Fibroblast of lung (primary cell): ENCODE results near the gene USP24. TPM values are rescaled to one million over a fixed set of nuclear protein-coding genes. Genes with fewer than 3 reads are reported as not detected.

Experiments used
- DNase-seq, 2 donors: peaks; one replicate each; pipeline versions ENCODE4 v3.0.0 to v3.0.0-alpha.2; 2010; ENCODE audit warnings: low read depth in 2 of 2
- H2AFZ ChIP-seq: 2 replicates; pipeline ENCODE4 v1.5.1; 2012; ENCODE audit warnings: low read length, control low read depth, inconsistent platforms
- H3K27ac ChIP-seq: 2 replicates; pipeline ENCODE4 v1.5.1; 2011; ENCODE audit warnings: low read length, control low read depth; ENCODE audit not compliant: insufficient read depth
- H3K27me3 ChIP-seq: 2 replicates; pipeline ENCODE4 v1.5.1; 2011; ENCODE audit warnings: mild to moderate bottlenecking, low read length; ENCODE audit not compliant: control insufficient read depth, insufficient read depth
- H3K36me3 ChIP-seq: 2 replicates; pipeline ENCODE4 v1.5.1; 2011; ENCODE audit warnings: low read length; ENCODE audit not compliant: control insufficient read depth, insufficient read depth
- H3K4me1 ChIP-seq: 2 replicates; pipeline ENCODE4 v1.5.1; 2011; ENCODE audit warnings: low read length; ENCODE audit not compliant: control insufficient read depth, insufficient read depth; ENCODE audit errors: extremely low read depth
- H3K4me2 ChIP-seq: 2 replicates; pipeline ENCODE4 v1.5.1; 2011; ENCODE audit warnings: low read length, control low read depth; ENCODE audit not compliant: insufficient read depth; ENCODE audit errors: extremely low read depth
- H3K4me3 ChIP-seq, 4 experiments: fragments of 200-600 bp in 1 of 4; sonication (generic) in 1 of 4; replicated peaks in 1 of 4; 2 replicates each; pipeline ENCODE4 v1.5.1; 2011 to 2016; ENCODE audit warnings: low read length in 4 of 4, low read depth in 3 of 4, mild to moderate bottlenecking in 3 of 4, control low read depth in 2 of 4, inconsistent platforms in 1 of 4, mixed read lengths in 1 of 4; ENCODE audit not compliant: insufficient read depth in 1 of 4; ENCODE audit errors: control extremely low read depth in 1 of 4
- H3K79me2 ChIP-seq: 2 replicates; pipeline ENCODE4 v1.5.1; 2012; ENCODE audit warnings: mild to moderate bottlenecking, low read length, inconsistent platforms; ENCODE audit not compliant: control insufficient read depth, insufficient read depth
- H3K9ac ChIP-seq: 2 replicates; pipeline ENCODE4 v1.5.1; 2011; ENCODE audit warnings: mild to moderate bottlenecking, low read length, control low read depth; ENCODE audit not compliant: insufficient read depth
- H3K9me3 ChIP-seq: 2 replicates; pipeline ENCODE4 v1.5.1; 2012; ENCODE audit warnings: low read depth, low read length; ENCODE audit not compliant: control insufficient read depth, insufficient read depth
- H4K20me1 ChIP-seq: 2 replicates; pipeline ENCODE4 v1.5.1; 2011; ENCODE audit warnings: low read length; ENCODE audit not compliant: control insufficient read depth, insufficient read depth; ENCODE audit errors: extremely low read depth
- CTCF ChIP-seq, 2 donors: IDR thresholded peaks in 1 of 2; conservative IDR thresholded peaks in 1 of 2; 1 replicate in 1 of 2; 2 replicates in 1 of 2; pipeline ENCODE4 v1.5.1; 2011 to 2012; ENCODE audit warnings: low read length in 2 of 2, control low read depth in 1 of 2, inconsistent platforms in 1 of 2, low read depth in 1 of 2, mild to moderate bottlenecking in 1 of 2
- EZH2 ChIP-seq: IDR thresholded peaks from 2 replicates; pipeline ENCODE4 v1.5.1; 2012; ENCODE audit warnings: low read length, control low read depth, mild to moderate bottlenecking; ENCODE audit errors: missing control alignments
- polyA plus RNA-seq, 2 donors: library from polyadenylated mRNA; depleted of rRNA in 1 of 2; stranded (reverse) in 1 of 2; unstranded in 1 of 2; fragments of >200 nt; gene quantifications; 2 replicates each; pipeline ENCODE4 v1.2.1, GENCODE V29; 2011 to 2012; ENCODE audit warnings: missing spikeins in 1 of 2
- total RNA-seq: library from RNA; depleted of rRNA; stranded (reverse); fragments of >200 nt; gene quantifications from 2 replicates; pipeline ENCODE4 v1.2.1, GENCODE V29; 2014

Gene USP24
- total and polyA plus RNA-seq, 2 donors (not counting 1 experiment from before 2014, with no cell fraction given), result 16.4 to 63.9 TPM

GRCh38 chr1:55049914-55050278, 165.3 kb downstream of the USP24 start:
- H3K4me2 ChIP-seq, result no peak overlapping the region
- H3K79me2 ChIP-seq, result no peaks in the 10 kb centered on the region
- TF ChIP-seq CTCF (conservative IDR thresholded peaks at IDR 0.05 in 1 of 2, IDR thresholded peaks at IDR 0.05 in 1 of 2; ENCODE audit: low read depth in 1 of 2, low read length in 2 of 2) (no peak), EZH2 (no peak)
- no peak overlapping the region for H3K27ac ChIP-seq
- H3K27me3 ChIP-seq, result peaks cover 3% of the 10 kb centered on the region
- H2AFZ ChIP-seq, result no peak overlapping the region
- peak; percentile 51 to 62 for DNase-seq
- H3K4me3 ChIP-seq, result no peak overlapping the region
- H3K4me1 ChIP-seq, result no peaks in the 10 kb centered on the region
- no peaks in the 10 kb centered on the region for H3K36me3 ChIP-seq
- H3K9me3 ChIP-seq, result no peaks in the 10 kb centered on the region
- H3K9ac ChIP-seq, result no peak overlapping the region
- no peaks in the 10 kb centered on the region for H4K20me1 ChIP-seq

- Histone ChIP-seq H3K36me3 (no peaks in the 10 kb centered on the region), H3K9ac (no peak overlapping the region), H3K27ac (no peak overlapping the region), H3K4me3 (no peak overlapping the region), H3K9me3 (no peaks in the 10 kb centered on the region), H3K4me1 (no peaks in the 10 kb centered on the region), H3K4me2 (no peak overlapping the region), H3K79me2 (no peaks in the 10 kb centered on the region), H2AFZ (no peak overlapping the region), H3K27me3 (peaks cover 3% of the 10 kb centered on the region), H4K20me1 (no peaks in the 10 kb centered on the region)
- no peak for DNase-seq
- no peak for TF ChIP-seq EZH2
- TF ChIP-seq CTCF (conservative IDR thresholded peaks at IDR 0.05 in 1 of 2, IDR thresholded peaks at IDR 0.05 in 1 of 2; ENCODE audit: low read depth in 1 of 2, low read length in 2 of 2), result no peak
Observed at GRCh38 chr1:55049271-55049913, 165.8 kb downstream of the USP24 start.

- Histone ChIP-seq H3K27me3 (peaks cover 3% of the 10 kb centered on the region), H3K27ac (no peak overlapping the region), H3K4me3 (no peak overlapping the region), H3K79me2 (no peaks in the 10 kb centered on the region), H2AFZ (no peak overlapping the region), H3K9ac (no peak overlapping the region), H3K4me2 (no peak overlapping the region), H3K9me3 (no peaks in the 10 kb centered on the region), H3K36me3 (no peaks in the 10 kb centered on the region), H3K4me1 (no peaks in the 10 kb centered on the region), H4K20me1 (no peaks in the 10 kb centered on the region)
- DNase-seq, result no peak
- no peak for TF ChIP-seq EZH2
- TF ChIP-seq CTCF (conservative IDR thresholded peaks at IDR 0.05 in 1 of 2, IDR thresholded peaks at IDR 0.05 in 1 of 2; ENCODE audit: low read depth in 1 of 2, low read length in 2 of 2), result no peak
Observed at GRCh38 chr1:55048453-55049270, 166.5 kb downstream of the USP24 start.
